IMR-90 (cell line): ENCODE results near the gene STEAP3. TPM values are rescaled to one million over a fixed set of nuclear protein-coding genes. Genes with fewer than 3 reads are reported as not detected.

Experiments
- ATAC-seq: fragments of 200-7000 bp; cut with Tn5 transposase; 2 replicates; pipeline ENCODE4 v1.9.1; 2020; ENCODE audit warnings: low read depth, mild to moderate bottlenecking, moderate library complexity
- BruUV-seq: library from RNA; stranded (reverse); fragments of 400-500 nt; replicated peaks from 2 replicates; lab custom pipeline; 2021; lab: Mats Ljungman, UMichigan
- CTCF ChIA-PET: fragments of 300-600 bp; formaldehyde crosslinking; extraction: SDS; loops from one replicate; lab custom pipeline; 2021; ENCODE audit warnings: antibody characterized with exemption; lab: Yijun Ruan, JAX
- POLR2A ChIA-PET: fragments of 300-600 bp; sonication (Branson Sonifier 250); formaldehyde crosslinking; loops from one replicate; lab custom pipeline; 2022; ENCODE audit warnings: antibody characterized with exemption; ENCODE audit not compliant: unreplicated experiment; lab: Charles Lee
- DNase-seq: peaks from one replicate; pipeline ENCODE4 v3.0.0; 2013
- H2AFZ ChIP-seq: replicated peaks from 2 replicates; pipeline ENCODE3; 2013; ENCODE audit warnings: low read length, mild to moderate bottlenecking; ENCODE audit not compliant: poor library complexity
- H2AK5ac ChIP-seq: 2 replicates; pipeline ENCODE4 v1.6.1; 2013; ENCODE audit warnings: low read depth, low read length, inconsistent platforms
- H2AK9ac ChIP-seq: replicated peaks from 2 replicates; pipeline ENCODE3; 2013; ENCODE audit warnings: mild to moderate bottlenecking, low read depth, low read length, moderate library complexity; ENCODE audit not compliant: poor library complexity
- H2BK120ac ChIP-seq: 2 replicates; pipeline ENCODE4 v1.6.1; 2013; ENCODE audit warnings: low read depth, low read length, inconsistent platforms
- H2BK15ac ChIP-seq: 3 replicates; pipeline ENCODE4 v1.6.1; 2013; ENCODE audit warnings: low read depth, low read length, inconsistent platforms
- H2BK20ac ChIP-seq: 2 replicates; pipeline ENCODE4 v1.6.1; 2013; ENCODE audit warnings: low read depth, mild to moderate bottlenecking, inconsistent platforms, low read length, moderate library complexity
- H2BK5ac ChIP-seq: 2 replicates; pipeline ENCODE4 v1.6.1; 2013; ENCODE audit warnings: mild to moderate bottlenecking, low read depth, low read length, inconsistent platforms; ENCODE audit not compliant: poor library complexity, severe bottlenecking
- H3K14ac ChIP-seq: replicated peaks from 2 replicates; pipeline ENCODE4 v1.6.1; 2013; ENCODE audit warnings: low read depth, low read length, inconsistent platforms
- H3K18ac ChIP-seq: 2 replicates; pipeline ENCODE4 v1.6.1; 2013; ENCODE audit warnings: low read depth, low read length, control low read depth
- H3K23ac ChIP-seq: 2 replicates; pipeline ENCODE4 v1.6.1; 2013; ENCODE audit warnings: low read depth, low read length, inconsistent platforms
- H3K27ac ChIP-seq: 2 replicates; pipeline ENCODE4 v1.5.1; 2013; ENCODE audit warnings: mild to moderate bottlenecking, control low read depth, low read length; ENCODE audit not compliant: insufficient read depth
- H3K27me3 ChIP-seq: 2 replicates; pipeline ENCODE4 v1.6.1; 2013; ENCODE audit warnings: low read length; ENCODE audit not compliant: control insufficient read depth, insufficient read depth
- H3K36me3 ChIP-seq: 2 replicates; pipeline ENCODE4 v1.6.1; 2013; ENCODE audit warnings: low read length, mixed read lengths; ENCODE audit not compliant: control insufficient read depth, insufficient read depth
- H3K4ac ChIP-seq: 2 replicates; pipeline ENCODE4 v1.6.1; 2013; ENCODE audit warnings: low read depth, low read length, inconsistent platforms
- H3K4me1 ChIP-seq: 2 replicates; pipeline ENCODE4 v1.6.1; 2013; ENCODE audit warnings: low read length, mixed read lengths; ENCODE audit not compliant: control insufficient read depth, insufficient read depth
- H3K4me2 ChIP-seq: 2 replicates; pipeline ENCODE4 v1.6.1; 2013; ENCODE audit warnings: low read depth, mild to moderate bottlenecking, control low read depth, low read length, moderate library complexity
- H3K4me3 ChIP-seq: 2 replicates; pipeline ENCODE4 v1.5.1; 2013; ENCODE audit warnings: low read depth, mild to moderate bottlenecking, control low read depth, low read length, moderate library complexity; ENCODE audit not compliant: insufficient read depth
- H3K56ac ChIP-seq: 2 replicates; pipeline ENCODE4 v1.6.1; 2013; ENCODE audit warnings: low read length, inconsistent platforms; ENCODE audit not compliant: insufficient read depth; ENCODE audit errors: extremely low read depth
- H3K79me1 ChIP-seq, 2 experiments: 2 replicates each; pipeline ENCODE4 v1.6.1; 2013; ENCODE audit warnings: low read length in 2 of 2, inconsistent platforms in 1 of 2, low read depth in 1 of 2
- H3K9ac ChIP-seq: 2 replicates; pipeline ENCODE4 v1.6.1; 2013; ENCODE audit warnings: low read depth, low read length, control low read depth
- H3K9me1 ChIP-seq: 2 replicates; pipeline ENCODE4 v1.6.1; 2013; ENCODE audit warnings: low read length, inconsistent platforms; ENCODE audit not compliant: insufficient read depth
- H3K9me3 ChIP-seq: 2 replicates; pipeline ENCODE4 v1.6.1; 2013; ENCODE audit warnings: low read length; ENCODE audit not compliant: control insufficient read depth, insufficient read depth
- H4K20me1 ChIP-seq: 2 replicates; pipeline ENCODE4 v1.6.1; 2013; ENCODE audit warnings: low read length, inconsistent platforms; ENCODE audit not compliant: insufficient read depth
- H4K5ac ChIP-seq: 2 replicates; pipeline ENCODE4 v1.6.1; 2013; ENCODE audit warnings: mild to moderate bottlenecking, low read depth, low read length, control low read depth
- H4K8ac ChIP-seq, 2 experiments: 2 replicates each; pipeline ENCODE4 v1.6.1; 2013; ENCODE audit warnings: low read depth in 2 of 2, low read length in 2 of 2, control low read depth in 1 of 2, inconsistent platforms in 1 of 2
- H4K91ac ChIP-seq: 2 replicates; pipeline ENCODE4 v1.6.1; 2013; ENCODE audit warnings: low read depth, low read length, inconsistent platforms; ENCODE audit not compliant: insufficient read depth
- BHLHE40 ChIP-seq: fragments of 150-350 bp; IDR thresholded peaks from 2 replicates; pipeline ENCODE4 v1.6.1; 2016; ENCODE audit warnings: mild to moderate bottlenecking, low read depth, low read length
- CEBPB ChIP-seq: IDR thresholded peaks from 2 replicates; pipeline ENCODE4 v1.6.1; 2012; ENCODE audit warnings: low read depth, low read length, improper control_type of control experiment
- CHD1 ChIP-seq: IDR thresholded peaks from 2 replicates; pipeline ENCODE4 v1.6.1; 2012; ENCODE audit warnings: low read depth, low read length, improper control_type of control experiment
- CTCF ChIP-seq: conservative IDR thresholded peaks from 2 replicates; pipeline ENCODE4 v1.5.1; 2012; ENCODE audit warnings: mild to moderate bottlenecking, low read depth, low read length, improper control_type of control experiment
- ELK1 ChIP-seq: fragments of 150-350 bp; IDR thresholded peaks from 2 replicates; pipeline ENCODE4 v1.6.1; 2016; ENCODE audit warnings: low read depth, mild to moderate bottlenecking, low read length, moderate library complexity, borderline replicate concordance
- FOS ChIP-seq: fragments of 150-350 bp; IDR thresholded peaks from 2 replicates; pipeline ENCODE4 v1.6.1; 2016; ENCODE audit warnings: low read depth, low read length
- MAFK ChIP-seq: IDR thresholded peaks from 2 replicates; pipeline ENCODE4 v1.6.1; 2012; ENCODE audit warnings: low read depth, low read length, improper control_type of control experiment
- MAZ ChIP-seq: IDR thresholded peaks from 2 replicates; pipeline ENCODE4 v1.6.1; 2012; ENCODE audit warnings: low read depth, mild to moderate bottlenecking, low read length, improper control_type of control experiment, moderate library complexity, borderline replicate concordance
- MXI1 ChIP-seq: IDR thresholded peaks from 2 replicates; pipeline ENCODE4 v1.6.1; 2012; ENCODE audit warnings: low read depth, mild to moderate bottlenecking, low read length, moderate library complexity, borderline replicate concordance
- NFE2L2 ChIP-seq: fragments of 150-350 bp; IDR thresholded peaks from 2 replicates; pipeline ENCODE4 v1.6.1; 2016; ENCODE audit warnings: low read depth, mild to moderate bottlenecking, low read length
- POLR2A ChIP-seq: IDR thresholded peaks from 2 replicates; pipeline ENCODE4 v1.6.1; 2012; ENCODE audit warnings: mild to moderate bottlenecking, low read depth, low read length
- RAD21 ChIP-seq: IDR thresholded peaks from 2 replicates; pipeline ENCODE4 v1.6.1; 2012; ENCODE audit warnings: low read length, improper control_type of control experiment
- RCOR1 ChIP-seq: IDR thresholded peaks from 2 replicates; pipeline ENCODE4 v1.6.1; 2012; ENCODE audit warnings: mild to moderate bottlenecking, low read length, improper control_type of control experiment; ENCODE audit not compliant: insufficient replicate concordance
- RFX5 ChIP-seq: IDR thresholded peaks from 2 replicates; pipeline ENCODE4 v1.8.0; 2012; ENCODE audit warnings: low read depth, mild to moderate bottlenecking, low read length, moderate library complexity
- SMC3 ChIP-seq: fragments of 150-350 bp; IDR thresholded peaks from 2 replicates; pipeline ENCODE4 v1.6.1; 2016; ENCODE audit warnings: low read depth, mild to moderate bottlenecking, antibody characterized with exemption, low read length, moderate library complexity
- WGBS, 2 experiments: methylation state at CpG; one replicate each; pipeline versions ENCODE4 v1.1.5 to v1.1.7; 2013; ENCODE audit warnings: missing lambda C conversion rate in 2 of 2; ENCODE audit not compliant: insufficient read length in 1 of 2; ENCODE audit errors: extremely low coverage in 2 of 2; 5-methylcytosine and 5-hydroxymethylcytosine counted together
- dilution Hi-C: fragments of 300-500 bp; cut with HindIII; formaldehyde crosslinking; loops from one replicate; pipeline ENCODE4 v1.14.3; 2018; ENCODE audit warnings: low sequenced_read_pairs; ENCODE audit not compliant: unreplicated experiment
- in situ Hi-C: fragments of 300-500 bp; cut with MboI; formaldehyde crosslinking; loops from 3 replicates; pipeline ENCODE4 v1.14.3; 2019; ENCODE audit warnings: low sequenced_read_pairs, inconsistent platforms, mixed read lengths
- intact Hi-C: fragments of 100-400 bp; cut with micrococcal nuclease; formaldehyde crosslinking; loops from 2 replicates; pipeline ENCODE4 v1.10.0; 2022
- polyA plus RNA-seq, 3 experiments: library from polyadenylated mRNA; depleted of rRNA; stranded (reverse); fragments of >200 nt; gene quantifications; 2 replicates each; pipeline ENCODE4 v1.2.3, GENCODE V29; 2012; ENCODE audit warnings: low replicate concordance in 1 of 3
- total RNA-seq: library from RNA; depleted of rRNA; stranded (reverse); fragments of >200 nt; gene quantifications from 2 replicates; pipeline ENCODE4 v1.2.3, GENCODE V29; 2012
- TF ChIP-seq, protein P1 (sequence below): fragments of 150-350 bp; IDR thresholded peaks from 2 replicates; pipeline ENCODE4 v1.6.1; 2017; ENCODE audit warnings: mild to moderate bottlenecking, antibody characterized with exemption, low read length, low read depth

The STEAP3 gene
- total and polyA plus RNA-seq, 2 of the 4 experiments (the other 2 are of a cell fraction), result 19.4 to 43.9 TPM

GRCh38 chr2:119279666-119280065 is 56.0 kb downstream of the STEAP3 start:
- no peak overlapping the region for H3K4me3 ChIP-seq
- H2BK120ac ChIP-seq, result no peak overlapping the region
- H3K9me1 ChIP-seq, result 0 out of 2 replicates have a peak, but pooled peaks cover 3% of the 10 kb centered on the region
- no peak overlapping the region for H3K4me2 ChIP-seq
- no peaks in the 10 kb centered on the region for H3K36me3 ChIP-seq
- H3K27me3 ChIP-seq, result peaks cover 6% of the 10 kb centered on the region; the same call in 1 of the 2 replicates
- BruUV-seq, result no TSS peak
- ChIA-PET CTCF (interaction anchor here (2.3 kb wide), 1 partner anchor 10 kb away, joined by 7 read pairs; no protein-coding TSS in a partner anchor), POLR2A (no interaction called here)
- H2AFZ ChIP-seq, result no peak overlapping the region
- H2BK15ac ChIP-seq, result no peak overlapping the region
- H3K4ac ChIP-seq, result no peak overlapping the region
- no peak overlapping the region for H3K27ac ChIP-seq
- H2BK5ac ChIP-seq, result no peak overlapping the region
- H2AK5ac ChIP-seq, result no peak overlapping the region
- peaks cover 2% of the 10 kb centered on the region; the same call in 1 of the 2 replicates for H3K4me1 ChIP-seq
- no peak overlapping the region for H3K23ac ChIP-seq
- ATAC-seq, result no peak
- no peaks in the 10 kb centered on the region for H3K9me3 ChIP-seq
- intact Hi-C loops (no loop called here), in situ Hi-C loops (loop anchor here (10.0 kb wide), 1 partner anchor 255 kb away; no protein-coding TSS in a partner anchor), dilution Hi-C loops (no loop called here)
- no peak overlapping the region for H3K9ac ChIP-seq
- WGBS, 2 experiments, result 73% methylated on average over 2 of the region's 6 CpGs; no CpG with 5 or more reads in 1 of the 2 experiments
- H3K18ac ChIP-seq, result no peak overlapping the region
- H2BK20ac ChIP-seq, result no peak overlapping the region
- no peak overlapping the region for H3K56ac ChIP-seq
- no peak for DNase-seq
- no peaks in the 10 kb centered on the region for H4K20me1 ChIP-seq
- H3K79me1 ChIP-seq, result no peaks in the 10 kb centered on the region
- no peak overlapping the region for H3K14ac ChIP-seq
- TF ChIP-seq CHD1 (no peak), MAZ (no peak), RAD21 (no peak), CEBPB (no peak), CTCF (no peak), NFE2L2 (no peak), ELK1 (no peak), MXI1 (no peak), RCOR1 (no peak), RFX5 (no peak), SMC3 (no peak), POLR2A (no peak), BHLHE40 (no peak), MAFK (no peak), FOS (no peak)
- TF ChIP-seq, protein P1, sequence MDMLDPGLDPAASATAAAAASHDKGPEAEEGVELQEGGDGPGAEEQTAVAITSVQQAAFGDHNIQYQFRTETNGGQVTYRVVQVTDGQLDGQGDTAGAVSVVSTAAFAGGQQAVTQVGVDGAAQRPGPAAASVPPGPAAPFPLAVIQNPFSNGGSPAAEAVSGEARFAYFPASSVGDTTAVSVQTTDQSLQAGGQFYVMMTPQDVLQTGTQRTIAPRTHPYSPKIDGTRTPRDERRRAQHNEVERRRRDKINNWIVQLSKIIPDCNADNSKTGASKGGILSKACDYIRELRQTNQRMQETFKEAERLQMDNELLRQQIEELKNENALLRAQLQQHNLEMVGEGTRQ, result no peak
- no peak overlapping the region for H2AK9ac ChIP-seq
- no peak overlapping the region for H4K5ac ChIP-seq
- no peak overlapping the region for H4K91ac ChIP-seq
- no peak overlapping the region for H4K8ac ChIP-seq
